GM18517 (cell line): ENCODE measurements around the gene GRIK1.

ENCODE experiments used
- ATAC-seq: cut with Tn5 transposase; IDR thresholded peaks from one replicate; pipeline ENCODE4 v1.9.1; 2021; ENCODE audit warnings: mild to moderate bottlenecking, moderate library complexity; ENCODE audit not compliant: unreplicated experiment

GRIK1 gene

GRCh38 chr21:29557931-29558725 is 381.7 kb downstream of the GRIK1 start:
- no peak for ATAC-seq

GRCh38 chr21:29557200-29557599 is 382.6 kb downstream of the GRIK1 start:
- no peak for ATAC-seq

- ATAC-seq: no peak
Observed at GRCh38 chr21:29555601-29556000, 384.2 kb downstream of the GRIK1 start.

GRCh38 chr21:29550205-29550604 is 389.6 kb downstream of the GRIK1 start:
- no peak for ATAC-seq

- ATAC-seq: no peak
Observed at GRCh38 chr21:29549614-29550013, 390.2 kb downstream of the GRIK1 start.

GRCh38 chr21:29547998-29548397 is 391.8 kb downstream of the GRIK1 start:
- ATAC-seq: no peak

- ATAC-seq: no peak
Observed at GRCh38 chr21:29546071-29546470, 393.7 kb downstream of the GRIK1 start.

- no peak for ATAC-seq
Observed at GRCh38 chr21:29540289-29540688, 399.5 kb downstream of the GRIK1 start.

- ATAC-seq: no peak
Observed at GRCh38 chr21:29538115-29538514, 401.7 kb downstream of the GRIK1 start.

- ATAC-seq: no peak
Observed at GRCh38 chr21:29534448-29534847, 405.3 kb downstream of the GRIK1 start.

GRCh38 chr21:29529139-29529538 is 410.7 kb downstream of the GRIK1 start:
- ATAC-seq: no peak

GRCh38 chr21:29526545-29526944 is 413.3 kb downstream of the GRIK1 start:
- no peak for ATAC-seq

- ATAC-seq: no peak
Observed at GRCh38 chr21:29524055-29524454, 415.7 kb downstream of the GRIK1 start.

GRCh38 chr21:29523646-29524045 is 416.1 kb downstream of the GRIK1 start:
- ATAC-seq: no peak

GRCh38 chr21:29521872-29522271 is 417.9 kb downstream of the GRIK1 start:
- no peak for ATAC-seq

GRCh38 chr21:29520171-29520570 is 419.6 kb downstream of the GRIK1 start:
- ATAC-seq: no peak

- ATAC-seq: no peak
Observed at GRCh38 chr21:29514652-29515247, 425.0 kb downstream of the GRIK1 start.

- ATAC-seq: no peak
Observed at GRCh38 chr21:29513535-29513934, 426.3 kb downstream of the GRIK1 start.

GRCh38 chr21:29511096-29511495 is 428.7 kb downstream of the GRIK1 start:
- ATAC-seq: no peak

GRCh38 chr21:29509121-29509520 is 430.7 kb downstream of the GRIK1 start:
- no peak for ATAC-seq

GRCh38 chr21:29508301-29508700 is 431.5 kb downstream of the GRIK1 start:
- no peak for ATAC-seq

GRCh38 chr21:29506947-29507346 is 432.8 kb downstream of the GRIK1 start:
- no peak for ATAC-seq

GRCh38 chr21:29506214-29506613 is 433.6 kb downstream of the GRIK1 start:
- no peak for ATAC-seq
